ENCODE results near the gene CCP110.

DNA sequence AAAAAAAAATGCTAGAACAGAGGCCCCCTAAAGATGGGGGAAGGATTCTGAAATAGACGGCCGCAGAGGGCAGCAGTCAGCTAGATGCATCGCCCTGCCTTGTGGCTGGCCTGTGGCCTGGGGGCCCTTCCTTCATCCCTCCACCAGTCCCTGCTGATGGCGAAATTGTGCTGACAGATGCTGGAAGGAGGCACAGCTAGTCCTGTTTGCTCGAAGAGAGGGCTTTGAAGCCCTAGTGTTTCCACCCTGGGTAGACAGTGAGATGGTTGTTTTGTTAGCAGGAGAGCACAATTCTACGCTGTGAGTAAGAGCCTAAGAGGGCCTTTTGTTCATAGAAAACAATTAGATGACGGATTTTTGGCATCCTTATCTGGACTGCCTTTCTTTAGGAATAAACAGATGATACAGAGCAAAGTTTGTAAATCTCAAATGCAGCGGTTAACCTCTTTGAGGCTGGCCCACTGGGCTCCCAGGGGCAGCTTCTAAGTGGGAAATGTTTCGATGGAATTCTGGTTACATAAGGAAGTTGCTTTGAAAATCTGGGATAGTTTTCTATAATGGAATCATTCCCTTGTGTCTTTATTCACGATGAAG, 54.7 kb downstream of the CCP110 start:
- TF ChIP-seq, protein P1, sequence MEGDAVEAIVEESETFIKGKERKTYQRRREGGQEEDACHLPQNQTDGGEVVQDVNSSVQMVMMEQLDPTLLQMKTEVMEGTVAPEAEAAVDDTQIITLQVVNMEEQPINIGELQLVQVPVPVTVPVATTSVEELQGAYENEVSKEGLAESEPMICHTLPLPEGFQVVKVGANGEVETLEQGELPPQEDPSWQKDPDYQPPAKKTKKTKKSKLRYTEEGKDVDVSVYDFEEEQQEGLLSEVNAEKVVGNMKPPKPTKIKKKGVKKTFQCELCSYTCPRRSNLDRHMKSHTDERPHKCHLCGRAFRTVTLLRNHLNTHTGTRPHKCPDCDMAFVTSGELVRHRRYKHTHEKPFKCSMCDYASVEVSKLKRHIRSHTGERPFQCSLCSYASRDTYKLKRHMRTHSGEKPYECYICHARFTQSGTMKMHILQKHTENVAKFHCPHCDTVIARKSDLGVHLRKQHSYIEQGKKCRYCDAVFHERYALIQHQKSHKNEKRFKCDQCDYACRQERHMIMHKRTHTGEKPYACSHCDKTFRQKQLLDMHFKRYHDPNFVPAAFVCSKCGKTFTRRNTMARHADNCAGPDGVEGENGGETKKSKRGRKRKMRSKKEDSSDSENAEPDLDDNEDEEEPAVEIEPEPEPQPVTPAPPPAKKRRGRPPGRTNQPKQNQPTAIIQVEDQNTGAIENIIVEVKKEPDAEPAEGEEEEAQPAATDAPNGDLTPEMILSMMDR (IDR thresholded peaks at IDR 0.05): no peak
- no peak for TF ChIP-seq EZH2phosphoT487 (IDR thresholded peaks at IDR 0.05)
